ENCODE data around the gene ARL5C.

DNA sequence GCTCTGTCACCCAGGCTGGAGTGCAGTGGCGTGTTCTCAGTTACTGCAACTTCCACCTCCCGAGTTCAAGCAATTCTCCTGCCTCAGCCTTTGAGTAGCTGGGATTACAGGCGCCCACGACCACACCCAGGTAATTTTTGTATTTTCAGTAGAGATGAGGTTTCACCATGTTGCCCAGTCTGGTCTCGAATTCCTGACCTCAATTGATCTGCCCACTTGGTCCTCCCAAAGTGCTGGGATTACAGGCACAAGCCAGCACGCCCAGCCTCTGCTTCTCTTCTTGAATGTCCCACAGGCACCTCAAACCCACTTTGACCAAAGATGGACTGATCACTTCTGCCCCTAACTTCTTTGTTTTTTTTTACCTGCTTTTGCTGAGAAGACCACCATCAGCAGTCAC lies 4.6 kb upstream of the ARL5C start:
- TF ChIP-seq ZFP30 (CRISPR knock-in tag; IDR thresholded peaks at IDR 0.05) (no peak), CSDC2 (CRISPR knock-in tag; IDR thresholded peaks at IDR 0.05) (no peak), RARB (CRISPR knock-in tag; IDR thresholded peaks at IDR 0.05) (no peak), POU6F1 (CRISPR knock-in tag; IDR thresholded peaks at IDR 0.05; ENCODE audit: borderline replicate concordance, low read depth) (no peak), ZC3H10 (CRISPR knock-in tag; IDR thresholded peaks at IDR 0.05) (no peak), ZNF70 (CRISPR knock-in tag; IDR thresholded peaks at IDR 0.05) (no peak)
- TF ChIP-seq, protein P1, sequence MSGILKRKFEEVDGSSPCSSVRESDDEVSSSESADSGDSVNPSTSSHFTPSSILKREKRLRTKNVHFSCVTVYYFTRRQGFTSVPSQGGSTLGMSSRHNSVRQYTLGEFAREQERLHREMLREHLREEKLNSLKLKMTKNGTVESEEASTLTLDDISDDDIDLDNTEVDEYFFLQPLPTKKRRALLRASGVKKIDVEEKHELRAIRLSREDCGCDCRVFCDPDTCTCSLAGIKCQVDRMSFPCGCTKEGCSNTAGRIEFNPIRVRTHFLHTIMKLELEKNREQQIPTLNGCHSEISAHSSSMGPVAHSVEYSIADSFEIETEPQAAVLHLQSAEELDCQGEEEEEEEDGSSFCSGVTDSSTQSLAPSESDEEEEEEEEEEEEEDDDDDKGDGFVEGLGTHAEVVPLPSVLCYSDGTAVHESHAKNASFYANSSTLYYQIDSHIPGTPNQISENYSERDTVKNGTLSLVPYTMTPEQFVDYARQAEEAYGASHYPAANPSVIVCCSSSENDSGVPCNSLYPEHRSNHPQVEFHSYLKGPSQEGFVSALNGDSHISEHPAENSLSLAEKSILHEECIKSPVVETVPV (CRISPR knock-in tag; IDR thresholded peaks at IDR 0.05): no peak
